Neural cell (in vitro differentiated cells): Measurements from ENCODE around the gene PANX2.

ENCODE experiments used
- CTCF ChIP-seq: fragments of 450-650 bp; IDR thresholded peaks from 2 replicates; pipeline ENCODE4 v1.5.1; 2014; ENCODE audit warnings: antibody characterized with exemption, mild to moderate bottlenecking, moderate library complexity; ENCODE audit not compliant: poor library complexity, severe bottlenecking
- EP300 ChIP-seq: fragments of 450-650 bp; conservative IDR thresholded peaks from 2 replicates; pipeline ENCODE4 v1.6.1; 2014; ENCODE audit warnings: antibody characterized with exemption, mild to moderate bottlenecking, moderate library complexity; ENCODE audit not compliant: poor library complexity, severe bottlenecking
- EZH2 ChIP-seq: fragments of 200-600, 300-800 bp; shearing (Covaris generic), sonication (generic); IDR thresholded peaks from 2 replicates; pipeline ENCODE4 v1.6.1; 2014; ENCODE audit warnings: antibody characterized with exemption, low read length, borderline replicate concordance, mild to moderate bottlenecking; ENCODE audit not compliant: insufficient read depth, poor library complexity, severe bottlenecking
- POLR2AphosphoS5 ChIP-seq: IDR thresholded peaks from 2 replicates; pipeline ENCODE4 v1.6.1; 2012
- RAD21 ChIP-seq: fragments of 450-650 bp; conservative IDR thresholded peaks from 2 replicates; pipeline ENCODE4 v1.6.1; 2014; ENCODE audit warnings: antibody characterized with exemption, mild to moderate bottlenecking, moderate library complexity
- REST ChIP-seq: IDR thresholded peaks from 2 replicates; pipeline ENCODE4 v1.6.1; 2012; ENCODE audit warnings: borderline replicate concordance
- SMC3 ChIP-seq: fragments of 450-650 bp; conservative IDR thresholded peaks from 2 replicates; pipeline ENCODE4 v1.6.1; 2014; ENCODE audit warnings: antibody characterized with exemption, mild to moderate bottlenecking, moderate library complexity; ENCODE audit not compliant: poor library complexity
- TAF1 ChIP-seq: IDR thresholded peaks from 2 replicates; pipeline ENCODE4 v1.6.1; 2012; ENCODE audit warnings: low read depth

GRCh38 chr22:50178471-50178864, 7.9 kb downstream of the PANX2 start:
- TF ChIP-seq CTCF (no peak), TAF1 (no peak), POLR2AphosphoS5 (no peak), EP300 (no peak), RAD21 (no peak), EZH2 (no peak), SMC3 (no peak), REST (no peak)
